ENCODE data around the gene CD300LF. TPM values are rescaled to one million over a fixed set of nuclear protein-coding genes. Genes with fewer than 3 reads are reported as not detected.
A peak's percentile ranks its signal among the peaks of the same experiment; 100 is the strongest.

CD300LF gene
- total RNA-seq, 1 experiment from 2014 or later, result not detected

- CTCF ChIA-PET, result no interaction called here
Observed at GRCh38 chr17:74678541-74678940, 34.2 kb downstream of the CD300LF start.

DNA sequence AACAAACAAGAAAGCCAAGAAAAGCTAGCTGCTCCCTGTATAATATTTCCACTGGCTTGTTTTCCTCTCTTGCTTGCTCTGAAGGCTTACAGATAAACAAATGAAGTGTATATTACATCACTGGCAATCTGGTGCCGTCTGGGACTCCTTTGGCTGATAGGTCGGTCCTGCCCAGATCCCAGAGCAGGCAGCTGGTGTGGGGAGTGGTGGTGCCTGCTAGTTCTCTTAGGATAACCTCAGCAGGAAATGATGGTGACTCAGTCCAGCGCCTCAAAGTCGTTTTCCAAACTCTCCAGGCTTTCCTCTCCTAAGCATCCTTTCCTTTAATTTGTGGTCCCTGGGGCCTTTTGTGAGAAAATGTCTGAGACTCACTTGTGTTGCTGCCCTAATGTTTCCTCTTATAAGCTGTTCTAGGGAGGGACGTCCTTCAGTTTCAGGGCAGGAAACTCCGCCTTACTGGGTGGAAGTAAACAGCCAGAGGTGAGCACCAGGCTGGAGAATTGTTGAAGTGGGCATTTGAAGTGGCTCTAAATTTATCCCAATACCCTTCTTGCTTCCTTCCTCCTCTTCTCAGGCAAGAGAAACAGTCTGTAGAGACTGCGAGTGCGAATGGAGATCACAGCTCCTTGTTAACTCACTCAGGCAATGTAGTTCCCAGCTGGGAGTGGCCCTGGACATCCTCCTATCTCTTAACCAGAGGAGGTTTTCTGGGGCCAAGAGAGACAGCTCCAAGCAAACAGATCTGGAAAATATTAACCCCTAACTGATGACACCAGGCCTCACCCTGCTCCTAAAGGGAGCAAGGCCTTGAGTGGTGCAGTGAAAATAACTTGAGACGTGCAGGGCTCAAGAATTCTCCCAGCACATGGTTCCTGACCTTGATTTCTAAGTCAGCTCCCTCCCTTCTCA is 34.9 kb downstream of the CD300LF start:
- no TSS peak for BruUV-seq (replicated peaks)
- no peak overlapping the region for H3K27ac ChIP-seq (ENCODE audit: low read length)
- H2AFZ ChIP-seq (ENCODE audit: low read length), result no peak overlapping the region
- no peaks in the 10 kb centered on the region for H3K36me3 ChIP-seq (ENCODE audit: low read depth, low read length)
- TF ChIP-seq, protein P1, sequence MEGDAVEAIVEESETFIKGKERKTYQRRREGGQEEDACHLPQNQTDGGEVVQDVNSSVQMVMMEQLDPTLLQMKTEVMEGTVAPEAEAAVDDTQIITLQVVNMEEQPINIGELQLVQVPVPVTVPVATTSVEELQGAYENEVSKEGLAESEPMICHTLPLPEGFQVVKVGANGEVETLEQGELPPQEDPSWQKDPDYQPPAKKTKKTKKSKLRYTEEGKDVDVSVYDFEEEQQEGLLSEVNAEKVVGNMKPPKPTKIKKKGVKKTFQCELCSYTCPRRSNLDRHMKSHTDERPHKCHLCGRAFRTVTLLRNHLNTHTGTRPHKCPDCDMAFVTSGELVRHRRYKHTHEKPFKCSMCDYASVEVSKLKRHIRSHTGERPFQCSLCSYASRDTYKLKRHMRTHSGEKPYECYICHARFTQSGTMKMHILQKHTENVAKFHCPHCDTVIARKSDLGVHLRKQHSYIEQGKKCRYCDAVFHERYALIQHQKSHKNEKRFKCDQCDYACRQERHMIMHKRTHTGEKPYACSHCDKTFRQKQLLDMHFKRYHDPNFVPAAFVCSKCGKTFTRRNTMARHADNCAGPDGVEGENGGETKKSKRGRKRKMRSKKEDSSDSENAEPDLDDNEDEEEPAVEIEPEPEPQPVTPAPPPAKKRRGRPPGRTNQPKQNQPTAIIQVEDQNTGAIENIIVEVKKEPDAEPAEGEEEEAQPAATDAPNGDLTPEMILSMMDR (conservative IDR thresholded peaks at IDR 0.05; ENCODE audit: low read depth, low read length), result no peak
- TF ChIP-seq EZH2phosphoT487 (IDR thresholded peaks at IDR 0.05; ENCODE audit: borderline replicate concordance, low read length) (no peak), EZH2 (IDR thresholded peaks at IDR 0.05; ENCODE audit: low read length, unreplicated experiment) (no peak)
- intact Hi-C loops (cut with micrococcal nuclease), result no loop called here
- H3K9me2 ChIP-seq (replicated peaks; ENCODE audit: low read length), result no peaks in the 10 kb centered on the region
- no peak overlapping the region for H3K9ac ChIP-seq (ENCODE audit: low read length)
- POLR2A ChIA-PET (ENCODE audit: unreplicated experiment), result no interaction called here
- no peaks in the 10 kb centered on the region for H4K20me1 ChIP-seq (ENCODE audit: low read length)
- H3K4me1 ChIP-seq (ENCODE audit: insufficient read depth, low read length), result no peaks in the 10 kb centered on the region
- H3K4me3 ChIP-seq (ENCODE audit: low read length), result no peak overlapping the region
- peaks cover 70% of the 10 kb centered on the region for H3K27me3 ChIP-seq (ENCODE audit: low read length)
- CTCF ChIA-PET, result interaction anchor here (0.6 to 1.0 kb wide), 2 partner anchors 20 to 1102 kb away, joined by 3 to 6 read pairs; a partner anchor contains a TSS
- no peaks in the 10 kb centered on the region for H3F3A ChIP-seq (ENCODE audit: low read length, unreplicated experiment)
- DNase-seq, result peak; percentile 24
- H3K4me2 ChIP-seq (ENCODE audit: low read length), result no peak overlapping the region
- no peaks in the 10 kb centered on the region for H3K9me3 ChIP-seq (ENCODE audit: low read length)
- peak; percentile 60 for ATAC-seq
- no peaks in the 10 kb centered on the region for H3K79me2 ChIP-seq (ENCODE audit: low read length)

More at GRCh38 chr17:74678541-74678940, 34.2 kb downstream of the CD300LF start:
- no peaks in the 10 kb centered on the region for H3K9me2 ChIP-seq (replicated peaks; ENCODE audit: low read length)
- no TSS peak for BruUV-seq (replicated peaks)
- no peak overlapping the region for H2AFZ ChIP-seq (ENCODE audit: low read length)
- TF ChIP-seq EZH2 (IDR thresholded peaks at IDR 0.05; ENCODE audit: low read length, unreplicated experiment) (no peak), EZH2phosphoT487 (IDR thresholded peaks at IDR 0.05; ENCODE audit: borderline replicate concordance, low read length) (no peak)
- TF ChIP-seq, protein P1 (conservative IDR thresholded peaks at IDR 0.05; ENCODE audit: low read depth, low read length), result no peak
- no peak overlapping the region for H3K9ac ChIP-seq (ENCODE audit: low read length)
- H3F3A ChIP-seq (ENCODE audit: low read length, unreplicated experiment), result no peaks in the 10 kb centered on the region
- peaks cover 71% of the 10 kb centered on the region for H3K27me3 ChIP-seq (ENCODE audit: low read length)
- H3K9me3 ChIP-seq (ENCODE audit: low read length), result no peaks in the 10 kb centered on the region
- DNase-seq, result no peak
- no peak overlapping the region for H3K4me3 ChIP-seq (ENCODE audit: low read length)
- no peak overlapping the region for H3K4me2 ChIP-seq (ENCODE audit: low read length)
- H4K20me1 ChIP-seq (ENCODE audit: low read length), result no peaks in the 10 kb centered on the region
- H3K79me2 ChIP-seq (ENCODE audit: low read length), result no peaks in the 10 kb centered on the region
- intact Hi-C loops (cut with micrococcal nuclease), result no loop called here
- no peaks in the 10 kb centered on the region for H3K4me1 ChIP-seq (ENCODE audit: insufficient read depth, low read length)
- POLR2A ChIA-PET (ENCODE audit: unreplicated experiment), result no interaction called here
- no peak overlapping the region for H3K27ac ChIP-seq (ENCODE audit: low read length)
- no peak for ATAC-seq
- no peaks in the 10 kb centered on the region for H3K36me3 ChIP-seq (ENCODE audit: low read depth, low read length)

All from PC-3 (cell line).